SK-N-SH treated with all-trans-retinoic acid at 6 μM for 48 hours (cell line): Measurements from ENCODE around the gene ZNF624.

Experiments used
- ARNTL ChIP-seq: fragments of 450-650 bp; formaldehyde crosslinking; IDR thresholded peaks from 2 replicates; pipeline ENCODE4 v1.5.0; 2020; ENCODE audit warnings: low read depth, mild to moderate bottlenecking, moderate library complexity, borderline replicate concordance
- CSDC2 ChIP-seq: fragments of 250-450 bp; sonication (Bioruptor Pico); IDR thresholded peaks from 2 replicates; pipeline ENCODE4 v1.5.0; 2020; ENCODE audit warnings: mild to moderate bottlenecking, moderate library complexity
- PPARA ChIP-seq: fragments of 250-450 bp; sonication (Bioruptor Pico); IDR thresholded peaks from 2 replicates; pipeline ENCODE4 v1.5.0; 2020; ENCODE audit warnings: mild to moderate bottlenecking, borderline replicate concordance
- ZFP30 ChIP-seq: fragments of 450-650 bp; formaldehyde crosslinking; IDR thresholded peaks from 2 replicates; pipeline ENCODE4 v1.5.0; 2022; ENCODE audit warnings: mild to moderate bottlenecking, moderate library complexity
- TF ChIP-seq, protein P1 (sequence below): fragments of 250-450 bp; sonication (Bioruptor Pico); IDR thresholded peaks from 2 replicates; pipeline ENCODE4 v1.8.0; 2020; ENCODE audit warnings: mild to moderate bottlenecking, moderate library complexity, borderline replicate concordance

DNA sequence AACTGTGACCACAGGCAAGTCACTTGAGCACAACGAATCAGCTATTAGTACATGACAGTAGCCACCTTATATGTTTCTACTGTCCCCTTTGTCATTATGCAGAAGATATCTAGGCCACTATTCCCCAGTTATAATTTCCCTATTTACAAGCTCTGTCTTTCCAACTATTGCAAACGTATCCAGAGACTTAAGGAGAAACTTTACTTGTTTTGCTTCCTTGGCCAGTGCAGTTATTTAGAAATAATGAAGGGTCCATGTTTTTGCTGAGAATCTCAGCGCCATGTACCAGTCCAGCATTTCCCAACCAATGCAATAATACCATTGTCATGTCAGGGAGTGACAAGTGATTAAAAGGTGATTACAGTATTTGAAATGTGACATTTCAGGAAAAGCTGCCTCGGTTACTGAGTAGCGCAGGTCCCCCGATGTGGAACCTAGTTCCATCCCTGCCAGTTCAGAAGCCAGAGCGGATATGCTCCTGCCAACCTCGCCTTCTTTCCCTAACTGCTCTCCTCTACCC is 743 bp downstream of the ZNF624 start:
- no peak for TF ChIP-seq PPARA (CRISPR knock-in tag)
- no peak for TF ChIP-seq CSDC2 (CRISPR knock-in tag)
- no peak for TF ChIP-seq ARNTL
- TF ChIP-seq, protein P1, sequence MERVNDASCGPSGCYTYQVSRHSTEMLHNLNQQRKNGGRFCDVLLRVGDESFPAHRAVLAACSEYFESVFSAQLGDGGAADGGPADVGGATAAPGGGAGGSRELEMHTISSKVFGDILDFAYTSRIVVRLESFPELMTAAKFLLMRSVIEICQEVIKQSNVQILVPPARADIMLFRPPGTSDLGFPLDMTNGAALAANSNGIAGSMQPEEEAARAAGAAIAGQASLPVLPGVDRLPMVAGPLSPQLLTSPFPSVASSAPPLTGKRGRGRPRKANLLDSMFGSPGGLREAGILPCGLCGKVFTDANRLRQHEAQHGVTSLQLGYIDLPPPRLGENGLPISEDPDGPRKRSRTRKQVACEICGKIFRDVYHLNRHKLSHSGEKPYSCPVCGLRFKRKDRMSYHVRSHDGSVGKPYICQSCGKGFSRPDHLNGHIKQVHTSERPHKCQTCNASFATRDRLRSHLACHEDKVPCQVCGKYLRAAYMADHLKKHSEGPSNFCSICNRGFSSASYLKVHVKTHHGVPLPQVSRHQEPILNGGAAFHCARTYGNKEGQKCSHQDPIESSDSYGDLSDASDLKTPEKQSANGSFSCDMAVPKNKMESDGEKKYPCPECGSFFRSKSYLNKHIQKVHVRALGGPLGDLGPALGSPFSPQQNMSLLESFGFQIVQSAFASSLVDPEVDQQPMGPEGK (CRISPR knock-in tag) = no peak
- TF ChIP-seq ZFP30 = no peak
